Measurements from ENCODE around the gene CXCR3.
"Not testable (repeated sequence)": the region's sequence is repeated elsewhere in the genome, so short reads cannot be mapped to it uniquely, and the experiment has no call there.

CXCR3 gene

GRCh38 chrX:71618303-71618721 is at the start of gene CXCR3:
Gene CXCR3 (minus strand): TSS chrX:71618511. CDS start chrX:71618449, 62 bp downstream.
- no peak for DNase-seq (ENCODE audit: low spot score)

- DNase-seq (ENCODE audit: low spot score), result no peak
These were observed 49.3 kb upstream of the CXCR3 start, which contains the start of gene LOC101059915 for GRCh38 chrX:71667328-71668247. Gene LOC101059915 (plus strand): TSS chrX:71667546.

- no peak for DNase-seq (ENCODE audit: low spot score)
These were observed 48.2 kb upstream of the CXCR3 start for GRCh38 chrX:71666240-71667223.

DNA sequence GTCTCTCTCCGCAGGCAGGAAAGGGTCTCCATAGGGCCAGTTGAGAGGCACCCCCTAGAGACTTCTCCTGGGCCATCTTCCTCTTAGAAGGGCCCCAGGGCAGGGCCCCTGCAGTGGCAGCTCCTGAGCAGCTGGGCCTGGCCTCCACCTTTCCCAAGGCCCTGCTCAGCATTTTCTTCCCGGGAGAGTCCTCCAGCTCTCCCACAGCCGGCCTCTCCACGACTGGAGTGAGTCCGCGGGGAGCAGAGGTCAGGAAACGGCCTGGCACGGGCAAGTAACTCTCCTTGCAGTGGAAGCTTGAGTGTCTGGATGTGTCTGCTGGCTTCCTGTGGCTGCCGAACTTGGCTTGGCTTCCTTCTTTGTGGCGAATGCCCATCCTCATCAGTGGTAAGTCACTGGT is 47.4 kb upstream of the CXCR3 start:
- DNase-seq (ENCODE audit: low spot score), result no peak

DNA sequence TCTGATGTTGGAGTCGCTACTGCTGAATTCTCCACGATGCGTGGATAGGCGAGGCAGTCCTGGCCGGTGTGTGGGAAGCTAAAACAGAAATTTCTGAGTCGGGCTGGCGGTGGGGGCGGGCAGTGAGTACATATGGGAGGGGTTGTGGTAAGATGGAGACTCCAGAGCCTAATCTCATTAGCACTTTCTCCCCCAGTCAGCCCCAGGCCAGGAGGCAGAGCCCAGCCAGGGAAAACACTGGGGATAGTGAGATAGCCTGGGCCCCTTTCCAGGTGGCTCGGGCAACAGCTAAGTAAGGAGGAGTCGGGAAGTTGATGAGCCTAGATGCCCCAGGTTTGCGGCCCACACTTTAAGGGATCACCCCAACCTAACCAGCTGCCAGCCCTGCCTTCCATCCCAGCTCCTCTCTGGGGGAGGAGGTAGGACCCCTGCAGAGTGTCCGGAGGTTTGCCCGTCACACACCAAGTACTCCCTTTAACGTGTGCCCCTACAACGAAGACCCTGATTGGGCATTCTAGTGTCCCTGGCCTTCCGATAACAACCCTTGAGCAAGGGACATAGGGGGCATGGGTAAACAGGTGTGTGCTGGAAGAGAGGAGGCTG is 46.7 kb upstream of the CXCR3 start:
- no peak for DNase-seq (ENCODE audit: low spot score)

- not testable (repeated sequence) for DNase-seq (ENCODE audit: low spot score)
These were observed 45.9 kb upstream of the CXCR3 start for GRCh38 chrX:71664202-71664601.

GRCh38 chrX:71663238-71663637 is 44.9 kb upstream of the CXCR3 start:
- DNase-seq (ENCODE audit: low spot score), result not testable (repeated sequence)

DNA sequence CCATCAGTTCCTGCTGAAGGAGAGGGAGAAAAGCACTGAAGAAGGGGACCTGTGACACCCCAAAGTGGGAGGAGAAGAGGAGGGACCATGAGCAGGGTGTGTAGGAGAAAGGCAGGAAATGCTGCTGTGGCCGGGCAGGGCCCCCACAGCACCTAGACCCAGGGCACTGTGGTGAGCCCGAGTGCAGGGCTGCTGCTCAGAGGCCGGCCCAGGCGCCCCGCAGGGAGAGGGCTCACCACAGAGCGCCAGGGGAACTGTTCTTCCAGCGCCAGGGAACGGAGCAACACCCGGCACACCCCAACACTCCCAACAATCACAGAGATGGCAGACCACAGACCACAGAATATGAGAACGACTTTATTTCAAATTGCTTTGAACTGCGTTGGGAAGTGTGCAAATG is 44.3 kb upstream of the CXCR3 start:
- DNase-seq (ENCODE audit: low spot score), result not testable (repeated sequence)

GRCh38 chrX:71661919-71662318 is 43.6 kb upstream of the CXCR3 start:
- no peak for DNase-seq (ENCODE audit: low spot score)

DNA sequence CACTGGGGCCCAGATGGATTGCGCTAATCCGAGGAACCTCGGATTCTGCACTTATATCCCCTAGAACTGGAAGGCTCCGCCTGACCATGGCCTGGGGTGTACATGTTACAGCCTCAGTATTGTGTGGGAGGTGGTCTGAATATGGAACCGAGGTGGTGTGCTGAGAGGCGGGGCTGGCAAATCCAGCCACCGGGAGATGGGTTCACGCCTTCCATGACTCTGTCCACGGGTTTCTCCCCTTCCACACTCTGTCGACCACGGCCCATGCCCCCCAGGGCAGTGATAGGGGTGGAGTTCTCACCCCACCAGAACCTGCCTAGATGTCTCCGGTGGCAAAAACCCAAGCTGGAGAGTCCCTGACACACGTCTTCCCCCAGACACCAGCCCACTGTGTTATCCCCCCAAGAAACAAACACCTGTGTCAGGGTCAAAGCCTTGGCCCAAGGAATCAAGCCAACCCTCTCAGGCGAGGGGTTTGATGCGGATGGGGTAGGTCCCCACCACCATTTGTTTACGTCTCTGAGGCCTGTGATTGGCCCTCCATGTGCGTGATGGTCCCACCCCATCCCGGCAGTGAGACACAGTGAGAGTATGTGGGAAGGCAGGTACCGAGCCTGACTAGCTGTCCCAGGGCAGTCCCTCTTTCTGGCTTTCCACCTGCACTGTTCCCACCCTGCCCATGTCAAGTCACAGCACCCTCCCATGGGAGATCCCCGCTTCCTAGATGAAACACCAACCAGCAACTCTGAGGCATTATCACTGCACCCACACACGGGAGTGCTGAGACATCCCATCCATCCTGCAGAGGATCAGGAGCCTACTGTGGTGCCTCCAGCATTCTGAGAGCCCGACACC is 42.5 kb upstream of the CXCR3 start:
- no peak for DNase-seq (ENCODE audit: low spot score)

DNA sequence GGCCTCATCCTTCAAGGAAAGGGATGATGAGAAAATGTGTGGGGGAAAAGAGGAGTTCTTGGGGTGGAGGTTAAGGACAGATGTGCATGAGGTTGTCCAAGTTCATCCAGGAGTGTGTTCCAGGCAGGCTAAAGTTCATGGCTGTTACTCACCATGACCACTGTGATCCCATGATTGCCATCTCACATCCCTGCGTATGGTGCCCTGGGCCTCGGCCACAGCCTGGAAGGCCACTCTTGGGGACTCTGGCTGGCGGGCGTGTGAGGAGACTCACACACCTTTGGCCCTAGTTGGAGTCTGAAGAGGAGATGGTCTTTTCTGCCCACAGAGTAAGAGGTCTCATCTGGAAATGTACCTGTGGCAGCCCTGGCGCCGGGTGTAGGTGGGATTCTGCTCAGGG is 41.6 kb upstream of the CXCR3 start:
- no peak for DNase-seq (ENCODE audit: low spot score)

DNA sequence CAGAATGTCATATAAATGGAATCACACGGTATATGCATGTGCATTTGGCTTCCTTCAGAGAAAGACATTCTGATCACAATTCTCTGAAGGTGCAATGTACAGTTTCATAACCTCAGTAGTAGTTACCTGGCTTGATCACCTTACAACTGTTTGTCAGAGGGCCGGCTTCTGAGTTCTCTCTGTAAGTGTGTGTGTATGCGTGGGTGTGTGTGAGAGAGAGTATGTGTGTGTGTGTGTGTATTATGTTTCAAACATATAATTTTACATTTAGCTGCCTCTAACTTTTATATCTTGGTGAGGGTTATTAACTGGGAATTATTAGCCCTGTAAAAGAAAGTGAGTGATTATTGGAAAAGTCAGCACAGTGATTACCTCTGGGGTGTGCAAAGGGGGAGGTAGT is 41.0 kb upstream of the CXCR3 start:
- DNase-seq (ENCODE audit: low spot score), result no peak

DNA sequence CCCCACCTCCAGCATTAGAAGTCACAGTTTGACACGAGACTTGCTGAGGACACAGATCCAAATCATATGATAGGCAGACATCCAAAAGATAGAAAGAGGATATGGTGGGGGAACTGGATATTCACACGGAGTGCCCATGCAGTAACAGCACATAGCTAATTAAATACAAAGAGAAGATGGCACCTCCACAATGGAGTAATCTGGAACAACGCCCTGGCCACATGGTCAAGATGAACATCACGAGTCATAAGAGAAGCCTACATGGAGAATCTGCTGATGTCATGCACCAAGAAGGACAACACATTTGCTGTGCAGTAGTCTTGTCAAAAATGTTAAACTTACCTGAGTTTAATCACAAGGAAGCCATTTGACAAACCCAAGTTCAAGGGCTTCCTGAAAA is 39.0 kb upstream of the CXCR3 start:
- DNase-seq (ENCODE audit: low spot score), result no peak

- no peak for DNase-seq (ENCODE audit: low spot score)
These were observed 35.0 kb upstream of the CXCR3 start for GRCh38 chrX:71653344-71653743.

GRCh38 chrX:71652405-71652804 is 34.1 kb upstream of the CXCR3 start:
- DNase-seq (ENCODE audit: low spot score), result peak; percentile 68

- DNase-seq (ENCODE audit: low spot score), result no peak
These were observed 32.1 kb upstream of the CXCR3 start for GRCh38 chrX:71650333-71650969.

GRCh38 chrX:71644406-71644805 is 26.1 kb upstream of the CXCR3 start:
- DNase-seq (ENCODE audit: low spot score), result not testable (repeated sequence)

DNA sequence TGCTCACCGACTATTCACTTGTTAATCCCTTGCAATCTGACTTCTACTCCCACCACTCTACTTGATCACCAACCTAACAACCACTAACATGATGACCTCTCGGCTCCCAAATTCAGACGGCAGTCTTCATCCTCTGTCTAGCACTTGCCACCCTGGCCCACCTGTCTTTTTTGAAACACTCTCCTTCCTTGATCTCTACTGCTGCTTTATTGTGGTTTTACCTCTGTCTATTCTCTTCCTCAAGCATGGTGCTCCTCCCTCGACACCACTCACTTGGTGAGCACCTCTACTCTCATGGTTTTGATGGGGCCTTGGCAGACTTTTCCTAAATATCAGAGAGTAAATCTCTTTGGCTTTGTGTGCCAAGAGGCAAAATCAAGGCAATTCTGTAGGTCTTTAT is 21.7 kb upstream of the CXCR3 start:
- DNase-seq (ENCODE audit: low spot score), result no peak

DNA sequence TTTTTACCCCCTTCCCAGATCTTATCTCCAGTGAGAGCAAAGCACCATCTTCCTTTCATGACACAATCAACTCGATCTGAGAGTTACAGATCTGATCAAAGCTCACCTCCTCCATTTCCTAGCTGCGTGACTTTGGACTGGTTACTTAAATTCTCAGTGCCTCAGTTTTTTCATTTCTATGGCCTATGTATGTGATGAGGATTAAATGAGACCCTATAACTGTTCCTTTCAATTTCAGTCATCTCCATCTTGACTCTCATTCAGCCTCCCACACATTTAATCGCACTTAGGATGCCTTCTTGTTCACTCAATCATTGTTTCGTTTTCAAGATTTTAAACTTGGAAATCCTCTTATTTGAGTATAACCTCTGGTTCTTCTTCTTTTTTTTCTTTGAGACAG is 20.1 kb upstream of the CXCR3 start:
- no peak for DNase-seq (ENCODE audit: low spot score)

DNA sequence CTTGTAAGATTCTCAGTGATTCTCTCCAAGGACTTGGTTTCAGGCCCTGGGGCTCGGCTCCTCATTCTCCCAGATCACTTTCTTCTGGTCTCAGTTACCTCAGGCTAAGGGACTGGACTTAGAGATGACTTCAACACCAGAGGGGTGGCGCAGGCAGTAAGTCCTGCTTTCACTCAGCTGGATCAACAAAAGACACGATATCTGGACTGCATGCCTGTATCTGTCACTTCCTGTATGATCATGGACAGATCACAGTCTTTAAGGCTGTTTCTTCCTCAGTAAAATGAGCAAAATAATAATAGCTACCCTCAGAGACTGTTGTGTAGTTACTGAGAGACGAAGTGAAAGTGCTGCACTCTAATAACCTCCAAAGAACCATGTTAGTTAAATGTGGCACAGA is 19.5 kb upstream of the CXCR3 start:
- no peak for DNase-seq (ENCODE audit: low spot score)

GRCh38 chrX:71637253-71637618 is 18.9 kb upstream of the CXCR3 start:
- DNase-seq (ENCODE audit: low spot score), result no peak

All from AG08396 (cell line).